HG02571 (cell line): Measurements from ENCODE around the gene TFAM.

Experiments used
- ATAC-seq: cut with Tn5 transposase; IDR thresholded peaks from one replicate; pipeline ENCODE4 v1.9.1; 2021; ENCODE audit warnings: mild to moderate bottlenecking, moderate library complexity; ENCODE audit not compliant: unreplicated experiment

Gene TFAM

GRCh38 chr10:58431903-58432302 is 46.7 kb downstream of the TFAM start:
- ATAC-seq, result no peak

- no peak for ATAC-seq
Measured at GRCh38 chr10:58433066-58433465, 47.9 kb downstream of the TFAM start.

GRCh38 chr10:58433571-58433970 is 48.4 kb downstream of the TFAM start:
- no peak for ATAC-seq

- no peak for ATAC-seq
Measured at GRCh38 chr10:58435297-58435985, 50.2 kb downstream of the TFAM start.

- no peak for ATAC-seq
Measured at GRCh38 chr10:58436071-58436470, 50.9 kb downstream of the TFAM start.

GRCh38 chr10:58438340-58438871 is 53.2 kb downstream of the TFAM start:
- ATAC-seq, result no peak

- no peak for ATAC-seq
Measured at GRCh38 chr10:58438986-58439385, 53.8 kb downstream of the TFAM start.

- ATAC-seq, result no peak
Measured at GRCh38 chr10:58439632-58440364, 54.6 kb downstream of the TFAM start.

- ATAC-seq, result no peak
Measured at GRCh38 chr10:58440484-58440883, 55.3 kb downstream of the TFAM start.

GRCh38 chr10:58444321-58444720 is 59.1 kb downstream of the TFAM start:
- no peak for ATAC-seq

GRCh38 chr10:58444876-58445275 is 59.7 kb downstream of the TFAM start:
- ATAC-seq, result no peak

- no peak for ATAC-seq
Measured at GRCh38 chr10:58448121-58448935, 63.1 kb downstream of the TFAM start.
